GM19467 (cell line): ENCODE measurements around the gene SMC2.

Experiments used
- ATAC-seq: cut with Tn5 transposase; IDR thresholded peaks from one replicate; pipeline ENCODE4 v1.9.1; 2021; ENCODE audit warnings: mild to moderate bottlenecking, moderate library complexity; ENCODE audit not compliant: unreplicated experiment

The SMC2 gene

DNA sequence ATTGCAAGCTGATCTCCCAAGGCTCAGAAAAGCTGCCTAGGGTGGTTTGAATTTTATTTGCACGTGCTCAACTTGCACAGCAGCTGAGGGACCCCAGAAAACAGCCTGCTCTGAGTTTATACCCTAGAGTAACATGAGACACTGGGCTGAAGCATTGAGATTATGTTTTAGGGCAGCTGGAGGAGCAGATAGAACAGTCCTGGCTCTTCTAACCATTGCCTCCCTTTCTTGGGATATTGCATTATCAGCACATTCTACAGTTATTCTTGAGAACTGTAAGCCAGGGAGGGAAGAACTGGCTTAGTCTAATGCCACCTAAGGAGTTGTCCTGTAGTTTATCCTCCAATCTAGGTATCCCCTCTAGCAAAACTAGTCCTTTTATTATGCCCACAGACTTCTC is 10.3 kb downstream of the SMC2 start:
- no peak for ATAC-seq

DNA sequence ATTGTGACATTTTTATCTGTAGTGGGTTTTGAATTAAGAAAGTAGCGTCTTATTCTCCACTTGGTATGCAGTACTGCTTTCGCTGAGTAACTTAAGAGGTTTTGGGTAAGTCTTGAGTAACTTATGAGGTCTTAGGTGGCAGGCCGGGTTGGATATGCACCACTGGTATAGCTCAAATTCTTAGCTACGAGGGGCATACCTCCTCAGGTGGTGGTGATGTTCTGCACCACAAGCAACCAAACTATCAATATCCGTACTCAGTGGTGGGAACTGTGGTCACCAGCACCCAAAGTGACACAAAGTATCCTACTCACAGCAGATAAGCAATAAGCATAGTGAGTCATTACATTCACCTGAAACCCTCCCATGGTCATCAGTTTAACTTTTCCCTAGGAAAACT is 13.7 kb downstream of the SMC2 start:
- ATAC-seq, result no peak

DNA sequence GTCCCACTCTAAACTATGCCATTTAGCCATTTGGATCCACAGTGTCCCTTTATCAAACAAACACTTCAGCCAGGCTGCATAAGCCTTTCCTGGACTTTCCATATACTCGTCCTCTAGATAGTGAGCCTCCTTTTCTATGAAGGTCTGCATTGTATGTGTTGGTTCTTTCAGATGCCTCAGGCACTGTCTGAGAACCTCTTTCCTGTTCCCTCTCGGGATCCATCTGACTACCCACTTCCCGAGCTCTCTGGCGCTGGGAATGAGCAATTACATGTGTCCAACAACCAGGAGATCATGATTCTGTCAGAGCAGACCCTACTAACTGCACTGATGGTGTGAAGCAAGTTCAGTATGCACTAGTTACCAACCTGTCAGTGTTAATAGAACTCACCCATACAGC is 14.2 kb downstream of the SMC2 start:
- no peak for ATAC-seq

DNA sequence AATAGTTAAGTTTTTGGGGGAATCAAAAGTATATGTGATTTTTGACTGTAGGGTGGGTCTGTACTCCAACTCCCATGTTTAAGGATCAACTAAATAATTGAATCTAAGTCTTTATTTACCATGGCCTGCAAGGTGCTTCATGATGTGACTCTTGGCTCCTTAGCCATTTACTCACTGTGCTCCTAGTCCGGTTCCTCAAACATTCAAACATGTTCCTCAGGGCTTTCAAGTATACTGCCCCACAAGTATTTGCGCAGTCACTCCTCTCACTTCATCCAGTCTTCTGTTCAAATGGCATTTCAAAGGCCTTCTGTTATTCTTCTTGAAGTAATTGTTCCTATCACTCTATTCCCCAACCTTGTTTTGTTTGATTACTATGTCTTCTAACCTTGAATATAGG is 16.4 kb downstream of the SMC2 start:
- ATAC-seq, result no peak

DNA sequence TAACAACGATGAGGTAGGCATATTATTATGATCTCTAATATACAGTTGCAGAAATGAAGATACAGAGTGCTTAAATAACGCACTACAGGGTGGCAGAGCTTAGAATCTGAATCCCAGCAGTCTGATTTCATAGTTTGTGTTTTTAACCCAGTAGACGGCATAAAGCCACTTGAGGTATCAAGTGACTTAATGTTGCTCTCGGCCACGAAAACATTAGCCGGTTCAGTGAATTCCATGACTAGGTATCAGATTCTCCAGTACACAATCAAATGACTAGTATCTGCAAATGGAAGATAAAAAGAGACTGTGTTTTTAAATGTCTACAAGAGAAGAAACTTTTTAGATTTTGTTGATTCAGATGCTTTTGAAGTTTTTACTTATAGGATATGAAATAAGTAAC is 24.8 kb downstream of the SMC2 start:
- no peak for ATAC-seq

DNA sequence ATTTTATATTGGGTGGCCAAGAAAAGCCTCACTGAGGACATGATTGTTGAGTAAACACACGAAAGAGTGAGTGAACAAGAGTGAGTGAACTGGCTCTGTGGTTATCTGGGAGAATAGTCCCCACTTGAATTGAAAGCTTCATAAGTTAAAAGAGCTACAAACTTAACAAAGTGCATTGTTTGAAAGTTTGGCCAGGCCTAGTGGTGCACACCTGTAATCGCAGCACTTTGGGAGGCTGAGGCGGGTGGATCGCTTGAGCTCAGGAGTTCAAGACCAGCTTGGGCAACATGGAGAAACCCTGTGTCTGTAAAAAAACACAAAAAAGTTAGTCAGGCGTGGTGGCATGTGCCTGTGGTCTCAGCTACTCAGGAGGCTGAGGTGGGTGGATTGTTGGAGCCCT is 26.9 kb downstream of the SMC2 start:
- no peak for ATAC-seq

DNA sequence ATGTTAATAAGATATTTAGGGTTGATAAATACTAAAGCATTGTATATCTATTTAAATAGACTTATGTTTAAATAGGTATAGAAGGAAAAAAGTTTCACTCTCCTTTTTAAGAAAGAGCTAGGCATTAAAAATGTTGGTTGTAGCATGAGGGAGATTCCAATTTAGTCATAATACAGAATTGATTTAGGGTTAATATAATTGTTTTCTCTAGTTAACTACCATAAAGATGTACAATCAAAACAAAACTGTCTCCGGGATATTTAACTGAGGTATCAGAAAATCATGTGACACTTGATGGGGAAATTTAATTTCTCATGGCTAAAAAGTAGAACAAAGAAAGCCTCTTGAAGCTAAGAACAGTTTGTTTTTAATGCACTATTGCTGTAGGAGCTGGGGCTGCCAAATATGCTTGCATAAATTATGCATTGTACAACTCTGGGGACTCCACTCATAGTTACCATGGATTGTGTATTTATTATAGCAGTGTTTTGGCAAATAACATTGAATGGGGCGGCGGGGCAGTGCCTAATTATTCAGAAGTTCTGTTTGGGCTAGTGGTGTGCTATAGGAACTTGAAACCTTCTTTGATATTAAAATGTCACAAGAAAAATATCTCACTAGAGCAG is 44.2 kb downstream of the SMC2 start:
- ATAC-seq, result no peak

DNA sequence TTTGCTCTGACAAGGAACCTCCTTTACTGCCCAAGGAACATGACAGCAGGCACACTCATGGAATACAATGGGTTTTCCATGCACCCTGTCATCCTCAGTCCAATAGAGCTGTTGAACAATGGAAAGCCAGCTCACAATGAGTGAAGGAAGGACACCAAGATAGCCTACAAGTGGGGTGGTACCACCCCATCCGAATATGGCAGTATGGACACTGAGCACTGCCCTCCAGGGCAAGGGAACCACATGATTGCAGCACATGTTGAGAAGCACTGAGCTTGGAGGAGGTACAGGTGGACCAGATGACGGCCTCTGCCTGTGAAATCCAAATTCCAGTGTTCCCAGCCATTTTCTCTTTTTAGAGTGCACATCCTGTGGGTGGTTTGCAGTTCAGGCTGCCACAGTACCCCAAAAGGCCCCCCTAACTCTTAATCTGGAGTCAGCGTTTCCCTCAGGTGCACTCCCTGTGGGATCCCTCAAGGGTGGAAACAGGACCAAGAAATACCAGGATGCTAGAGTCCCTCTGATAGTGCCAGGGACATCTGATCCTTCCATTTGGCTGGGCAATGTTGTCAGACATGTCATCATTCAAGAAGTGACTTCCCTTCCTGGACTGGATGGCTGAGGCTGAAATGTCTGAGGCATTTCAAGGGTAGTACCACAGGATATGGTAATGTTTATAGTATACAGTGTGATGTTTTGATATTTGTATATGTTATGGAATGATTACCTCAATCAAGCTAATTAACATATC is 48.9 kb downstream of the SMC2 start:
- ATAC-seq, result no peak

DNA sequence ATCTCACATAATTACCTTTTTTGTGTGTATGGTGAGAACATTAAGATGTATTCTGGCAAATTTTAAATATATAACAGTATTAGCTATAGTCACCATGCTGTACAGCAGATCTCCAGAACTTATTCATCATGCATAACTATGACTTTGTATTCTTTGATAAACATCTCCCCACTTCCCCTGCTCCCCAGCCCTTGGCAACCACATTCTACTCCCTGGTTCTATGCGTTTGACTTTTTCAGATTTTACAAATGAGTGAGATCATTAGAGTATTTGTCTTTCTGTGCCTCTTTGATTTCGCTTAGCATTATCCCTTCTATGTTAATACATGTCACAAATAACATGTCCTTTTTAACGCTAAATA is 49.4 kb downstream of the SMC2 start:
- ATAC-seq, result no peak

DNA sequence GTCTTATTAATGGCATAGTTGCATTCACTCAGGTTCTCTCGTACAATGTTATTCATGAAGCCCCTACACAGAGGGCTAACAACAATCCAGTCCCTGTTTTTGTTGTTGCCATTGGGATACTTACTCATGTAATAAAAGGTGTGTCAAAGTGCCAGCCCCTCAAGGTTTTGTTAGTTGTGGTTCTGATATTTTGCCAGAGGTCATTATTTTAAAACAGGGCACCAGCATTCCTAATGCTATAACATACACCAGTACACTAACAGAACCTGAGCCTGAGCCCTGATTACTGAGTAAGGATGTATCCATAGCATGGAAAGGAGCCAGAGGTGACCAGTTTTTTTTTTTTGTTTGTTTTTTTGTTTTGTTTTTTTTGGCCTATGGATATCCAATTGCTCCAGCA is 50.2 kb downstream of the SMC2 start:
- ATAC-seq, result no peak

DNA sequence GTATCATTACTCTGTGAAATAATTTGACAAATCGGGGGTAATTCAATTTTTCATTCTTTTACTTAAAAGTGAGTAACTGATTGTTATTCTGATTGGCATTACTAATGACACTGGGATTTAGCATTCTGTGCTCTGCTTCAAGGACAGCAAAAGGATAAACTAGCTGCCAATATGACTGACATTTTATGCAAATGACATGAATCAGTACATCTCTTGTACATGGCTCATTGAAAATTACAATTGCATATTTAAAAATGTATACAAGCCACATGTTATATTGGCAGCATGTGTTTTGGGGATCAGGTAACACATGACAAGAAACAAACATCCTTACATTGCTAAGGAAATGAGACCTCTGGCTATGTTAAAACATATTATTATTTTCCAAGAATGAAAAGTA is 79.0 kb downstream of the SMC2 start:
- no peak for ATAC-seq

DNA sequence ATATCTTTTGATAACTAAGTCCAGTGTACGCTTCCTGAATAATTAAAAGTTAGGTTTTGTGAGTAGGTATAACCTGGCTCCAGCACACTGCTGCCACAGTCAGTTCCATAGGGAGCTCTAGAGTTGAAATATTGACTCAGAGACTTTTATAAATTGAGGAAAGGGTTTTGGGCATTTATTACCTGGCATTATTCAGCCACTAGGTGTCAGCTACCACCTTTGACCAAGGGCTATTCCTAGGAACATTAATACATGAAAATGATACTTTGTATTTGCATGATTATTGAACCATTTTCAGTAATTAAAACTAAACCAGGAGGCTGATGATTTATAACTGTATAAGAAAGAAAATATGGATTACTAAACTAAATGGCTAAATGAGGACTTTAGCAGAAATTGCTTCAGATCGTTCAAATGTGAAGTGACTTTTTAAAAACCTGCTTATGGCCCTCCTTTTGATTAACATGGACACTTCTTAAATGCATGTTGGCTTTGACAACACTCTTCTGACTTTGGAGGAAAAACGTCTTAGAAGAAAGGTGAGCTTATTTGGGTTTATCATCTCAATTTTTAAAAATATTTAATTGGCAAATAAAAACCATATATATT is 83.0 kb downstream of the SMC2 start:
- peak; percentile 60 for ATAC-seq

DNA sequence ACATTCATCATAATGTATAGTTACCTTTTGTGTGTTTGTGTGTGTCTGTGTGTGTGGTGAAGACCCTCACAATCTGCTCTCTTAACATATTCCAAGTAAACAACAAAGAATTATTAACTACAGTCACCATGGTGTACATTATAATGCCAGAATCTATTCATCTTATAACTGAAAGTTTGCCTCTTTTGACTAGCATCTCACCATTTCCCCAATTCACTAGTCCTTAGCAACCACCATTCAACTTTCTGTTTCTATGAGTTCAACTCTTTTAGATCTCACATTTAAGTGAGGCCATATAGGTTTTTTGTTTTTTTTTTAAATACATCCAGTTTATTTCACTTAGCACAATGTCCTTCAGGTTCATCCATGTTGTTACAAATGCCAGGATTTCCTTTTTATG is 83.6 kb downstream of the SMC2 start:
- peak; percentile 75 for ATAC-seq
